Measurements from ENCODE around the gene CCDC158. TPM values are rescaled to one million over a fixed set of nuclear protein-coding genes. Genes with fewer than 3 reads are reported as not detected.

The CCDC158 gene
- polyA plus RNA-seq, 1 of the 3 experiments (the other 2 are of a cell fraction), result not detected

- Histone ChIP-seq H3K79me2 (ENCODE audit: insufficient read depth) (peaks cover 30% of the 10 kb centered on the region; the same call in 1 of the 2 replicates), H3K4me2 (peak within 1 kb of the TSS; percentile 94), H4K20me1 (ENCODE audit: insufficient read depth) (no peaks in the 10 kb centered on the region), H3K9me2 (no peaks in the 10 kb centered on the region), H2AFZ (ENCODE audit: low read depth) (peak within 1 kb of the TSS; percentile 93), H3K27me3 (ENCODE audit: insufficient read depth) (no peaks in the 10 kb centered on the region), H3F3A (replicated peaks; ENCODE audit: insufficient read depth) (peaks cover 18% of the 10 kb centered on the region), H3K27ac (ENCODE audit: low read depth in 2 of 2, low read length in 1 of 2) (peak within 1 kb of the TSS; percentile 83 to 92), H3K4me1 (ENCODE audit: control insufficient read depth in 1 of 2, insufficient read depth in 2 of 2, low read depth in 1 of 2, low read length in 1 of 2) (peaks cover 10 to 32% of the 10 kb centered on the region in 2 experiments; a peak in 2 of 4 replicates), H3K9ac (peak within 1 kb of the TSS; percentile 85), H3K9me3 (no peaks in the 10 kb centered on the region), H3K4me3 (ENCODE audit: low read depth in 2 of 2, low read length in 1 of 2) (peak within 1 kb of the TSS; percentile 92), H3K36me3 (replicated peaks in 1 of 2; ENCODE audit: control insufficient read depth in 1 of 2, insufficient read depth in 2 of 2, low read length in 1 of 2) (peaks cover 10 to 13% of the 10 kb centered on the region in 2 experiments)
- CTCF ChIA-PET, result interaction anchor here (0.6 to 5.4 kb wide), 18 partner anchors 11 to 452 kb away, joined by 3 to 55 read pairs (median 5); partner anchors contain the start of gene CCDC158
- POLR2A ChIA-PET, result interaction anchor here (0.6 to 2.0 kb wide), 11 partner anchors 12 to 174 kb away, joined by 3 to 13 read pairs (median 5); partner anchors contain the start of genes FAM47E, NUP54 and SCARB2
- WGBS (ENCODE audit: low lambda C conversion rate), result 0% methylated on average over 22 of the region's 85 CpGs
- DNase-seq, result peak; percentile 86
- peak; percentile 81; the same call in 1 of the 2 replicates for TF ChIP-seq MAX (IDR thresholded peaks at IDR 0.05; ENCODE audit: low read depth)
- TF ChIP-seq ELF1 (IDR thresholded peaks at IDR 0.05), result peak; percentile 54; the same call in 1 of the 2 replicates
- TF ChIP-seq FOXM1 (IDR thresholded peaks at IDR 0.05; ENCODE audit: low read depth), result peak; percentile 14; the same call in 1 of the 2 replicates
- no peak for TF ChIP-seq USF1 (IDR thresholded peaks at IDR 0.05; ENCODE audit: borderline replicate concordance, low read depth)
- peak; percentile 36; the same call in 1 of the 2 replicates for TF ChIP-seq PBX3 (IDR thresholded peaks at IDR 0.05)
- no peak for TF ChIP-seq RCOR1 (IDR thresholded peaks at IDR 0.05; ENCODE audit: low read length)
- TF ChIP-seq POLR2AphosphoS5 (IDR thresholded peaks at IDR 0.05; ENCODE audit: low read depth, low read length), result 0 out of 2 replicates have a peak, but pooled peaks have one; percentile 53
- TF ChIP-seq TEAD4 (IDR thresholded peaks at IDR 0.05; ENCODE audit: borderline replicate concordance, insufficient read depth), result no peak
- TF ChIP-seq NFIC (IDR thresholded peaks at IDR 0.05; ENCODE audit: borderline replicate concordance), result no peak; the same call in 1 of the 2 replicates
- TF ChIP-seq NRF1 (IDR thresholded peaks at IDR 0.05; ENCODE audit: low read depth, low read length), result peak; percentile 44; the same call in 1 of the 2 replicates
- TF ChIP-seq RXRA (IDR thresholded peaks at IDR 0.05; ENCODE audit: borderline replicate concordance, low read depth), result no peak
- TF ChIP-seq JUND (IDR thresholded peaks at IDR 0.05), result no peak
- no peak; the same call in 1 of the 2 replicates for TF ChIP-seq GATA2 (CRISPR knock-in tag; IDR thresholded peaks at IDR 0.05)
- no peak; a peak in 1 of 4 replicates for TF ChIP-seq EP300 (IDR thresholded peaks at IDR 0.05; ENCODE audit: borderline replicate concordance in 1 of 2, low read depth in 1 of 2, low read length in 1 of 2)
- no peak for TF ChIP-seq MEF2A (IDR thresholded peaks at IDR 0.05; ENCODE audit: borderline replicate concordance, low read depth)
- TF ChIP-seq EZH2phosphoT487 (IDR thresholded peaks at IDR 0.05; ENCODE audit: borderline replicate concordance, low read depth), result no peak
- peak; percentile 30; the same call in 1 of the 2 replicates for TF ChIP-seq GABPA (IDR thresholded peaks at IDR 0.05; ENCODE audit: low read depth)
- TF ChIP-seq REST (IDR thresholded peaks at IDR 0.05; ENCODE audit: low read depth, low read length), result no peak
- no peak for TF ChIP-seq IRF3 (IDR thresholded peaks at IDR 0.05; ENCODE audit: low read depth, low read length)
- TF ChIP-seq FOXJ3 (CRISPR knock-in tag; IDR thresholded peaks at IDR 0.05), result 0 out of 2 replicates have a peak, but pooled peaks have one; percentile 20
- TF ChIP-seq RFX5 (IDR thresholded peaks at IDR 0.05; ENCODE audit: low read length), result 0 out of 2 replicates have a peak, but pooled peaks have one; percentile 16
- no peak for TF ChIP-seq ZBTB33 (IDR thresholded peaks at IDR 0.05; ENCODE audit: borderline replicate concordance, low read depth)
These were observed 114.7 kb downstream of the CCDC158 start, which contains the start of gene STBD1 for GRCh38 chr4:76305971-76306881. STBD1 (plus strand) TSS chr4:76306733; CDS start chr4:76306770, 37 bp downstream.
